Nephron progenitor cell (in vitro differentiated cells): ENCODE measurements around the gene ADIPOR2.
"Not testable (repeated sequence)": the region's sequence is repeated elsewhere in the genome, so short reads cannot be mapped to it uniquely, and the experiment has no call there.

Experiments used
- DNase-seq: peaks from one replicate; pipeline ENCODE4 v3.0.0; 2021
- H3K27ac Mint-ChIP-seq: 2 replicates; pipeline ENCODE4 v1.8.0; 2021; ENCODE audit warnings: mild to moderate bottlenecking, moderate library complexity, mixed read lengths
- H3K27me3 Mint-ChIP-seq: 2 replicates; pipeline ENCODE4 v1.8.0; 2021; ENCODE audit warnings: mild to moderate bottlenecking, low read depth, mixed read lengths; ENCODE audit not compliant: poor library complexity
- H3K36me3 Mint-ChIP-seq: 2 replicates; pipeline ENCODE4 v1.8.0; 2021; ENCODE audit warnings: low read depth, mixed read lengths
- H3K4me1 Mint-ChIP-seq: 2 replicates; pipeline ENCODE4 v1.8.0; 2021; ENCODE audit warnings: mixed read lengths
- H3K4me3 Mint-ChIP-seq: 2 replicates; pipeline ENCODE4 v1.8.0; 2021; ENCODE audit warnings: mild to moderate bottlenecking, moderate library complexity, mixed read lengths
- H3K9me3 Mint-ChIP-seq: 2 replicates; pipeline ENCODE4 v1.8.0; 2021; ENCODE audit warnings: mild to moderate bottlenecking, moderate library complexity, mixed read lengths
- CTCF ChIP-seq: fragments of 200-600 bp; sonication (generic); IDR thresholded peaks from 2 replicates; pipeline ENCODE4 v1.5.0; 2021; ENCODE audit warnings: antibody characterized with exemption

The ADIPOR2 gene

DNA sequence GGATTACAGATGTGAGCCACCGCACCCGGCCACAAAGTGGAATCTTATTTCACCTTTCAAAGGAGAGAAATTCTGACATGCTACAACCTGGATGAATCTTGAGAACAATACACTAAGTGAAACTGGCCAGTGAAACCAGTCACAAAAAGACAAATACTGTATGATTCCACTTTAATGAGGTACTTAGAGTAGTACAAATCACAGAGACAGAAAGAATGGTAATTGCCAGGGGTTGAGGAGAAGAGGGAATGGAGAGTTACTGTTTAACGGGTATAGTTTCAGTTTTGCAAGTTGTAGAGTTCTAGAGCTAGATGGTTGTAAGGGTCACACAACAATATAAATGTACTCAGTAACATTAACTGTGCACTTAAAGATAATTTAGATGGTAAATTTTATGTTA is 33.4 kb downstream of the ADIPOR2 start:
- peaks cover 20% of the 10 kb centered on the region for H3K9me3 Mint-ChIP-seq
- H3K36me3 Mint-ChIP-seq: peaks cover 82% of the 10 kb centered on the region
- H3K27ac Mint-ChIP-seq: peak overlapping the region; percentile 93
- H3K4me1 Mint-ChIP-seq: peaks cover 14% of the 10 kb centered on the region
- no peak for TF ChIP-seq CTCF
- H3K27me3 Mint-ChIP-seq: no peaks in the 10 kb centered on the region
- H3K4me3 Mint-ChIP-seq: no peak overlapping the region
- no peak for DNase-seq

DNA sequence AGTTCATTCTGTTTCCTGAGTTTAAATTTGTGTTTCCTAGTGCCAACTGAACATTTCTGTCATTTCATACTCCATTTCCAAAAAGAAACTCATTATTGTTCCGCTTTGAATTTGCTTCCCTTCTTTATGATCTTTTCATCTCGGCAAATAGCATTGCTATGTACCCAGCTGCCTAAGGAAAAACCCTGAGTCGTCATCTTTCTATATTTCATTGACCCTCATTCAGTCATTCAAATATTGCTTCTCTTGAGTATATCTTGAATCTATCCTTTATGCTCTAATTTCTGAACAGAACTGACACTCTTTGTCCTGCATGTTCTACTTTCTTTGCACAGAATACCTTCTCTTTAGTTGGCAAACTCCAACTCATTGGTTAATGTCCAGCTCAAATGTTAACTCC is 35.9 kb downstream of the ADIPOR2 start:
- Mint-ChIP-seq H3K9me3 (peaks cover 21% of the 10 kb centered on the region), H3K27ac (peak overlapping the region; percentile 78), H3K36me3 (peaks cover 82% of the 10 kb centered on the region), H3K4me3 (no peak overlapping the region), H3K4me1 (peaks cover 13% of the 10 kb centered on the region), H3K27me3 (no peaks in the 10 kb centered on the region)
- TF ChIP-seq CTCF: no peak
- no peak for DNase-seq

DNA sequence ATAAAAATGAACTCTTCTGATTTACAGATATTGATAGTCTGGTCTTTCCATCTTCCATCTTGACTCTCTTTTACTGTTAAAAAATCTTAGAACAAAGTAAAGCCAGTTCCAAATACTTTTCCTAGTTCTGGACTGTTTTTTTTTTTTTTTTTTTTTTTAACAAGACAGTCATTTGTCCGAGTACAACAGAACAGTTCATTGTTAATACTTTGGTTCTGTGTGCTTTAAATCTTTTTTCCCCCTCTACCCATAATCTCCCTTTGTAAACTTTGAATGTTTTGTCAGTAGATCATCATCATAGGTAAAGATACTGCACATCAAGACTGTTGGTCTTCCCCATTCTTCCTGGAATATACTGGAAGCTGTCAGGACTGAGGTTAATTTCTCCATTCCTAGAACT is 38.0 kb downstream of the ADIPOR2 start:
- DNase-seq: no peak
- Mint-ChIP-seq H3K27ac (no peak overlapping the region), H3K4me3 (no peak overlapping the region), H3K9me3 (peaks cover 33% of the 10 kb centered on the region), H3K4me1 (peaks cover 8% of the 10 kb centered on the region), H3K27me3 (no peaks in the 10 kb centered on the region), H3K36me3 (peaks cover 85% of the 10 kb centered on the region)
- TF ChIP-seq CTCF: no peak

DNA sequence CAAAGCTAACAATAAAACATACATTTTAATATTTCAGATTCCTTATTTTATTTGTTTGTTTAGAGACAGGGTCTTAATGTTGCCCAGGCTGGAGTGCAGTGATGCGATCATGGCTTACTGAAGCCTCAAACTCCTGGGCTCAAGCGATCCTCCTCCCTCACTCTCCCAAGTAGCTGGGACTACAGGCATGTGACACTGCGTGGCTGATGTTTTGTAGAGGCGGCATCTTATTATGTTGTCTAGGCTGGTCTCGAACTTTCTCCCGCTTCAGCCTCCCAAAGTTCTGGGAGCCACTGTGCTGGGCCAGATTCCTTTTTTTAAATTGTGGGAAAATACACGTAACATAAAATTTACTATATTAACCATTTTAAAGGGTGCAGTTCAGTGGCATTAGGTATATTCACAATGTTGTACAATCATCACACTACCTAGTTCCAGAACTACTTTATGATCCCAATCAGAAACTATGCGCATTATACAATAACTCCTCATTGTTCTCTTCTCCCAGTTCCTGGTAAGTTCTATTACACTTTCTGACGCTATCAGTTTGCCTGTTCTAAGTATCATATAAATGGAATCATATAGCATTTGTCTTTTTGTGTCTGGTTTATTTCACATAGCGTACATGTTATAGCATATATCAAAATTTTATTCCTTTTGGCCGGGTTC is 40.3 kb downstream of the ADIPOR2 start:
- TF ChIP-seq CTCF: no peak
- H3K27me3 Mint-ChIP-seq: no peaks in the 10 kb centered on the region
- no peak overlapping the region for H3K4me3 Mint-ChIP-seq
- H3K36me3 Mint-ChIP-seq: peaks cover 86% of the 10 kb centered on the region
- peaks cover 10% of the 10 kb centered on the region for H3K4me1 Mint-ChIP-seq
- no peak for DNase-seq
- peak overlapping the region; percentile 89 for H3K27ac Mint-ChIP-seq
- H3K9me3 Mint-ChIP-seq: peaks cover 49% of the 10 kb centered on the region

GRCh38 chr12:1731688-1732078 is 40.8 kb downstream of the ADIPOR2 start:
- not testable (repeated sequence) for H3K4me3 Mint-ChIP-seq, DNase-seq, H3K27me3 Mint-ChIP-seq
- peak overlapping the region; percentile 89 for H3K27ac Mint-ChIP-seq
- H3K4me1 Mint-ChIP-seq: peaks cover 16% of the 10 kb centered on the region
- peaks cover 86% of the 10 kb centered on the region for H3K36me3 Mint-ChIP-seq
- peaks cover 54% of the 10 kb centered on the region for H3K9me3 Mint-ChIP-seq

DNA sequence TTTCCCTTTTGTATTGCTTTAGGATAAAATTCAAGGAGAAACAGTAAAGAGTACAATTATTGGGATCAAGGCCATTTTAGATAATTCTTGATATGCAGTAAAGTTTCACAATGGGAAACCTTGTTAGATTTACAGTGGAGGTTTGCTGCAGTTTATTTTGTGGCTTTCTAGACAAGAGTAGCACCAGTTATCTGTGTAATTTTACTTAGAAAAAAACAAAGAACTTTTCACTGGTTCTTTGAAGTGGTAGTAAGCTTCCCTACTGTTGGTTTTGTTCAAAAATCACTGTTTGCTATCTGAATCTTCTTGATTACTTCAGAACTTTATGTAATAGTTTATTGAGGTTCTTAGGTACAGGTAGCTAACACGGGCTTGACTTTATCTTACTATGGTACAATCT is 42.0 kb downstream of the ADIPOR2 start:
- peaks cover 2% of the 10 kb centered on the region for H3K27me3 Mint-ChIP-seq
- no peak for DNase-seq
- peaks cover 28% of the 10 kb centered on the region for H3K4me1 Mint-ChIP-seq
- TF ChIP-seq CTCF: no peak
- peaks cover 56% of the 10 kb centered on the region for H3K9me3 Mint-ChIP-seq
- H3K36me3 Mint-ChIP-seq: peaks cover 76% of the 10 kb centered on the region
- H3K27ac Mint-ChIP-seq: no peak overlapping the region
- H3K4me3 Mint-ChIP-seq: no peak overlapping the region

- not testable (repeated sequence) for H3K4me3 Mint-ChIP-seq, DNase-seq, H3K27me3 Mint-ChIP-seq, H3K27ac Mint-ChIP-seq
- peaks cover 73% of the 10 kb centered on the region for H3K36me3 Mint-ChIP-seq
- peaks cover 36% of the 10 kb centered on the region for H3K4me1 Mint-ChIP-seq
- peaks cover 56% of the 10 kb centered on the region for H3K9me3 Mint-ChIP-seq
Measured at GRCh38 chr12:1733712-1734111, 42.8 kb downstream of the ADIPOR2 start.
